Panc1 (cell line): Measurements from ENCODE around the gene WDR46. TPM values are rescaled to one million over a fixed set of nuclear protein-coding genes. Genes with fewer than 3 reads are reported as not detected.

Experiments used
- ATAC-seq: fragments of 200-7000 bp; cut with Tn5 transposase; 2 replicates; pipeline ENCODE4 v1.9.1; 2020; ENCODE audit warnings: mild to moderate bottlenecking, moderate library complexity
- BruUV-seq: library from RNA; stranded (reverse); fragments of 400-500 nt; replicated peaks from 2 replicates; lab custom pipeline; 2021; lab: Mats Ljungman, UMichigan
- CTCF ChIA-PET: fragments of 300-600 bp; sonication (Branson Sonifier 250); formaldehyde crosslinking; loops from one replicate; lab custom pipeline; 2022; ENCODE audit warnings: antibody characterized with exemption; lab: Charles Lee
- POLR2A ChIA-PET: fragments of 300-600 bp; sonication (Branson Sonifier 250); formaldehyde crosslinking; loops from one replicate; lab custom pipeline; 2022; ENCODE audit warnings: antibody characterized with exemption; lab: Charles Lee
- DNase-seq: peaks from one replicate; pipeline ENCODE4 v3.0.0-alpha.2; 2010; ENCODE audit warnings: low read depth, low spot score
- H3K27ac ChIP-seq: 2 replicates; pipeline ENCODE4 v1.5.1; 2011; ENCODE audit warnings: mild to moderate bottlenecking, low read length, inconsistent platforms
- H3K27me3 ChIP-seq: fragments of 200-500 bp; sonication (Bioruptor generic); 2 replicates; pipeline ENCODE4 v1.6.0; 2014; ENCODE audit warnings: low read length, inconsistent platforms; ENCODE audit not compliant: control insufficient read depth, insufficient read depth
- H3K36me3 ChIP-seq: fragments of 200-500 bp; sonication (Bioruptor generic); 2 replicates; pipeline ENCODE4 v1.5.1; 2014; ENCODE audit warnings: inconsistent platforms, mild to moderate bottlenecking, low read length, moderate library complexity; ENCODE audit not compliant: control insufficient read depth, insufficient read depth
- H3K4me1 ChIP-seq: 2 replicates; pipeline ENCODE4 v1.5.1; 2011; ENCODE audit warnings: inconsistent platforms, mild to moderate bottlenecking, low read length, moderate library complexity; ENCODE audit not compliant: control insufficient read depth, insufficient read depth
- H3K4me3 ChIP-seq, 2 experiments: 2 replicates each; pipeline ENCODE4 v1.5.1; 2011 to 2012; ENCODE audit warnings: low read depth in 2 of 2, low read length in 2 of 2, mild to moderate bottlenecking in 2 of 2, inconsistent platforms in 1 of 2, moderate library complexity in 1 of 2
- H3K9me3 ChIP-seq: fragments of 200-500 bp; sonication (Bioruptor generic); 2 replicates; pipeline ENCODE4 v1.5.1; 2014; ENCODE audit warnings: low read depth, mild to moderate bottlenecking, inconsistent platforms, low read length, moderate library complexity; ENCODE audit not compliant: control insufficient read depth, insufficient read depth
- REST ChIP-seq, 2 experiments: IDR thresholded peaks; 2 replicates each; pipeline ENCODE4 v1.6.1; 2011 to 2012; ENCODE audit warnings: low read depth in 2 of 2, control low read depth in 1 of 2, low read length in 1 of 2, mild to moderate bottlenecking in 1 of 2, moderate library complexity in 1 of 2; ENCODE audit not compliant: insufficient read depth in 1 of 2
- SIN3A ChIP-seq: IDR thresholded peaks from 2 replicates; pipeline ENCODE4 v1.6.1; 2012; ENCODE audit warnings: low read depth, mild to moderate bottlenecking, low read length, moderate library complexity, borderline replicate concordance; ENCODE audit not compliant: insufficient read depth
- TCF7L2 ChIP-seq: IDR thresholded peaks from 2 replicates; pipeline ENCODE4 v1.6.1; 2011; ENCODE audit warnings: mild to moderate bottlenecking, low read depth, low read length, inconsistent platforms
- in situ Hi-C: cut with HindIII; loops from 2 replicates; pipeline ENCODE4 v1.10.0; 2016; ENCODE audit warnings: low sequenced_read_pairs, low pct_unique_long_range_greater_than_20kb
- intact Hi-C: fragments of 100-400 bp; cut with micrococcal nuclease; formaldehyde crosslinking; loops from one replicate; pipeline ENCODE4 v1.10.0; 2022; ENCODE audit not compliant: unreplicated experiment
- total RNA-seq: library from RNA; stranded (reverse); gene quantifications from one replicate; pipeline ENCODE4 v1.2.1, GENCODE V29; 2021; ENCODE audit not compliant: unreplicated experiment

Gene WDR46
- total RNA-seq, 1 experiment from 2014 or later = 80.6 TPM

GRCh38 chr6:33315793-33316602 is 27.0 kb upstream of the WDR46 start:
- no TSS peak for BruUV-seq
- Histone ChIP-seq H3K4me1 (peaks cover 53% of the 10 kb centered on the region), H3K36me3 (peaks cover 16% of the 10 kb centered on the region), H3K27ac (peak overlapping the region; percentile 99), H3K9me3 (no peaks in the 10 kb centered on the region), H3K4me3 (no peak overlapping the region), H3K27me3 (no peaks in the 10 kb centered on the region)
- ChIA-PET POLR2A (no interaction called here), CTCF (interaction anchor here (0.6 kb wide), 1 partner anchor 29 kb away, joined by 4 read pairs; no protein-coding TSS in a partner anchor)
- in situ Hi-C loops = no loop called here
- intact Hi-C loops = no loop called here
- no peak for TF ChIP-seq SIN3A
- TF ChIP-seq REST (IDR thresholded peaks at IDR 0.05; ENCODE audit: insufficient read depth in 1 of 2, low read depth in 2 of 2, low read length in 1 of 2) = peak; percentile 41 to 48; a peak in 2 of 4 replicates
- DNase-seq (no peak), ATAC-seq (no peak)

GRCh38 chr6:33314943-33315792 is 26.1 kb upstream of the WDR46 start:
- ChIA-PET POLR2A (no interaction called here), CTCF (no interaction called here)
- DNase-seq = no peak
- TF ChIP-seq TCF7L2 = no peak
- TF ChIP-seq REST (IDR thresholded peaks at IDR 0.05; ENCODE audit: insufficient read depth in 1 of 2, low read depth in 2 of 2, low read length in 1 of 2) = 0 out of 4 replicates have a peak, but pooled peaks of 1 of the 2 experiments have one; percentile 21
- peak; percentile 60 for ATAC-seq
- Histone ChIP-seq H3K4me3 (peak overlapping the region; percentile 91 to 92), H3K27ac (peak overlapping the region; percentile 99), H3K27me3 (no peaks in the 10 kb centered on the region), H3K36me3 (peaks cover 14% of the 10 kb centered on the region), H3K9me3 (no peaks in the 10 kb centered on the region), H3K4me1 (peaks cover 45% of the 10 kb centered on the region)
- in situ Hi-C loops (no loop called here), intact Hi-C loops (no loop called here)
- BruUV-seq = no TSS peak
